HEK293T (cell line): ENCODE data around the gene ARL14.

Source experiments
- BHLHE40 ChIP-seq: fragments of 450-650 bp; IDR thresholded peaks from 2 replicates; pipeline ENCODE4 v1.6.1; 2016; ENCODE audit warnings: mild to moderate bottlenecking, moderate library complexity, borderline replicate concordance
- CTBP1 ChIP-seq: fragments of 450-650 bp; IDR thresholded peaks from 2 replicates; pipeline ENCODE4 v1.6.1; 2016; ENCODE audit warnings: borderline replicate concordance
- ELF4 ChIP-seq: fragments of 450-650 bp; IDR thresholded peaks from 2 replicates; pipeline ENCODE4 v1.6.1; 2017; ENCODE audit warnings: antibody characterized with exemption
- FOXK2 ChIP-seq: fragments of 450-650 bp; IDR thresholded peaks from 2 replicates; pipeline ENCODE4 v1.6.1; 2016; ENCODE audit warnings: mild to moderate bottlenecking
- FOXM1 ChIP-seq: fragments of 450-650 bp; IDR thresholded peaks from 2 replicates; pipeline ENCODE4 v1.6.1; 2017; ENCODE audit warnings: mild to moderate bottlenecking, borderline replicate concordance
- HDGF ChIP-seq: fragments of 450-650 bp; IDR thresholded peaks from 2 replicates; pipeline ENCODE4 v1.6.1; 2017; ENCODE audit warnings: antibody characterized with exemption, borderline replicate concordance
- NFRKB ChIP-seq: fragments of 450-650 bp; IDR thresholded peaks from 2 replicates; pipeline ENCODE4 v1.6.1; 2016; ENCODE audit warnings: mild to moderate bottlenecking, moderate library complexity
- SP1 ChIP-seq: fragments of 450-650 bp; IDR thresholded peaks from 2 replicates; pipeline ENCODE4 v1.6.1; 2017
- SUZ12 ChIP-seq: fragments of 450-650 bp; IDR thresholded peaks from 2 replicates; pipeline ENCODE4 v1.6.1; 2016; ENCODE audit warnings: mild to moderate bottlenecking
- TARDBP ChIP-seq: fragments of 450-650 bp; IDR thresholded peaks from 2 replicates; pipeline ENCODE4 v1.6.1; 2016
- ZNF384 ChIP-seq: fragments of 450-650 bp; IDR thresholded peaks from 2 replicates; pipeline ENCODE4 v1.6.1; 2016

DNA sequence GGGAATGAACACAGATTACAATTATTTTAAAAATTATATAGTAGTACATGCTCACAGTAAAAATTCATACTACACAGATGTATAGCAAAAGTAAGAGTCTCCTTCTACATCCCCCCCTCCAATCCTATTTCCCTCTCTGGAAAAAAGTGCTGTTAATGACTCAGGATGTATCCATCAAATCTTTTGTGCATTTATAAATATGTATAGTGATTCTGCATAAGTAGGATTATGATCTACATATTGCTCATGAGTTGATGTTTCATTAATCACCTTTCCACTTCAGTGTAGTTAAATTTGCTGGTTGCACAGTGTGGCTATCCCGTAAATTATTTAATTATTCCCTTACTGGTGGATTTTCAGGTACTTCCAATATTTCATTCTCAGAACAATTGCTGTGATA is 25.3 kb downstream of the ARL14 start:
- no peak for TF ChIP-seq SUZ12
- TF ChIP-seq SP1: no peak
- TF ChIP-seq NFRKB: no peak
- no peak for TF ChIP-seq ELF4
- no peak for TF ChIP-seq ZNF384
- TF ChIP-seq HDGF: no peak
- no peak for TF ChIP-seq BHLHE40
- no peak for TF ChIP-seq TARDBP
- no peak for TF ChIP-seq FOXM1
- TF ChIP-seq CTBP1: no peak
- no peak for TF ChIP-seq FOXK2
